ENCODE results near the gene DUSP2. TPM values are rescaled to one million over a fixed set of nuclear protein-coding genes. Genes with fewer than 3 reads are reported as not detected.

Gene DUSP2
- total RNA-seq, 1 experiment from 2014 or later: 4.9 TPM

GRCh38 chr2:96171831-96172230, 26.6 kb upstream of the DUSP2 start:
- no TSS peak for BruUV-seq (replicated peaks)
- Histone ChIP-seq H3K9me3 (ENCODE audit: control insufficient read depth, insufficient read depth, low read depth, low read length) (0 out of 2 replicates have a peak, but pooled peaks cover 4% of the 10 kb centered on the region), H3K27ac (ENCODE audit: low read length) (no peak overlapping the region), H3K27me3 (ENCODE audit: control insufficient read depth, insufficient read depth, low read length) (no peaks in the 10 kb centered on the region), H3K36me3 (ENCODE audit: control insufficient read depth, insufficient read depth, low read length) (no peaks in the 10 kb centered on the region), H3K4me1 (ENCODE audit: control insufficient read depth, insufficient read depth, low read length) (no peaks in the 10 kb centered on the region), H3K4me3 (ENCODE audit: low read depth in 2 of 2, low read length in 2 of 2) (no peak overlapping the region)
- ATAC-seq: no peak
- no peak for DNase-seq (ENCODE audit: low read depth, low spot score)
- intact Hi-C loops (cut with micrococcal nuclease; ENCODE audit: unreplicated experiment) (loop anchor here (1.0 kb wide), 1 partner anchor 15 kb away; no protein-coding TSS in a partner anchor), in situ Hi-C loops (cut with HindIII; ENCODE audit: low pct_unique_long_range_greater_than_20kb, low sequenced_read_pairs) (loop anchor here (25.0 kb wide), 1 partner anchor 90 kb away; the partner anchor contains the start of genes CIAO1 and TMEM127)
- TF ChIP-seq SIN3A (IDR thresholded peaks at IDR 0.05; ENCODE audit: borderline replicate concordance, insufficient read depth, low read depth, low read length): no peak
- no peak for TF ChIP-seq POLR2AphosphoS5 (IDR thresholded peaks at IDR 0.05; ENCODE audit: low read depth, low read length)
- TF ChIP-seq CTCF (IDR thresholded peaks at IDR 0.05): no peak
- TF ChIP-seq REST (IDR thresholded peaks at IDR 0.05; ENCODE audit: insufficient read depth in 1 of 2, low read depth in 2 of 2, low read length in 1 of 2): no peak
- ChIA-PET CTCF (no interaction called here), POLR2A (no interaction called here)

DNA sequence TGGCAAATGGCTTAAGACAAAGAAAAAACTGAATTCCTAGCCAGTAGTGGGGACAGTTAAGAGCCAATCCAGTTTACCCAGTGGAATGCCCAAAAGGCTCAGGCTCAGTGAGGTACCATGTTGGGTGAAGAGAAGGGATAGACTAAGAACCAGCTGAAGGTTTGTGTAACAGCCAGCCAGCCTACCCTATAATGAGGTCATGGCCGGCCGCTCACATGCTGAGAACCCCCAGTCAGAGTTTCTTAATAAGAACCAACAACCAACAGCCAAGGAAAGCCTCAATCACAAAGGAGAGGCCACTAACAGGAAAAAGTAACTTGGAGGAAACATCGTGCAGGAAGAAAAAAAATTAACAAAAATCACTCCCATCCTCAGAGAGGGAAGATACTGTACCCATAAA, 25.4 kb upstream of the DUSP2 start:
- Histone ChIP-seq H3K36me3 (ENCODE audit: control insufficient read depth, insufficient read depth, low read length) (no peaks in the 10 kb centered on the region), H3K27me3 (ENCODE audit: control insufficient read depth, insufficient read depth, low read length) (no peaks in the 10 kb centered on the region), H3K9me3 (ENCODE audit: control insufficient read depth, insufficient read depth, low read depth, low read length) (0 out of 2 replicates have a peak, but pooled peaks cover 4% of the 10 kb centered on the region), H3K27ac (ENCODE audit: low read length) (no peak overlapping the region), H3K4me1 (ENCODE audit: control insufficient read depth, insufficient read depth, low read length) (no peaks in the 10 kb centered on the region), H3K4me3 (ENCODE audit: low read depth in 2 of 2, low read length in 2 of 2) (no peak overlapping the region)
- TF ChIP-seq SIN3A (IDR thresholded peaks at IDR 0.05; ENCODE audit: borderline replicate concordance, insufficient read depth, low read depth, low read length): no peak
- TF ChIP-seq TCF7L2 (IDR thresholded peaks at IDR 0.05; ENCODE audit: low read depth, low read length): no peak
- no peak for TF ChIP-seq REST (IDR thresholded peaks at IDR 0.05; ENCODE audit: insufficient read depth in 1 of 2, low read depth in 2 of 2, low read length in 1 of 2)
- no peak for TF ChIP-seq CTCF (IDR thresholded peaks at IDR 0.05)
- no peak for TF ChIP-seq POLR2AphosphoS5 (IDR thresholded peaks at IDR 0.05; ENCODE audit: low read depth, low read length)
- ChIA-PET CTCF (no interaction called here), POLR2A (no interaction called here)
- intact Hi-C loops (cut with micrococcal nuclease; ENCODE audit: unreplicated experiment) (no loop called here), in situ Hi-C loops (cut with HindIII; ENCODE audit: low pct_unique_long_range_greater_than_20kb, low sequenced_read_pairs) (loop anchor here (25.0 kb wide), 1 partner anchor 92 kb away; the partner anchor contains the start of genes CIAO1 and TMEM127)
- BruUV-seq (replicated peaks): no TSS peak
- DNase-seq (ENCODE audit: low read depth, low spot score) (no peak), ATAC-seq (no peak)

Measured in Panc1 (cell line).